Mucosa of descending colon (tissue), 3 donors: ENCODE data around the gene CASTOR1. TPM values are rescaled to one million over a fixed set of nuclear protein-coding genes. Genes with fewer than 3 reads are reported as not detected.
A peak's percentile ranks its signal among the peaks of the same experiment; 100 is the strongest.

ENCODE experiments used
- ATAC-seq: fragments of 200-7000 bp; cut with Tn5 transposase; one replicate; pipeline ENCODE4 v1.9.1; 2020; ENCODE audit warnings: mild to moderate bottlenecking, moderate library complexity
- DNase-seq, 3 donors: peaks; one replicate each; pipeline ENCODE4 v3.0.0-alpha.2; 2020
- H3K36me3 ChIP-seq: fragments of 200-600 bp; one replicate; pipeline ENCODE4 v1.8.0; 2021; ENCODE audit warnings: low read depth, mild to moderate bottlenecking
- H3K4me1 ChIP-seq: fragments of 200-600 bp; one replicate; pipeline ENCODE4 v1.8.0; 2021; ENCODE audit warnings: low read depth, mild to moderate bottlenecking
- H3K4me3 ChIP-seq: fragments of 200-600 bp; one replicate; pipeline ENCODE4 v1.8.0; 2021; ENCODE audit warnings: mild to moderate bottlenecking
- H3K9me3 ChIP-seq: fragments of 200-600 bp; one replicate; pipeline ENCODE4 v1.8.0; 2021; ENCODE audit warnings: mild to moderate bottlenecking
- intact Hi-C, 2 donors: fragments of 100-400 bp; cut with DNase I in 1 of 2; cut with micrococcal nuclease in 1 of 2; formaldehyde crosslinking; loops; one replicate each; pipeline versions ENCODE4 v1.11.0 to v1.11.1; 2022; cut with DNase I, micrococcal nuclease
- total RNA-seq, 3 donors: library from RNA; stranded (reverse); fragmentation: NEBNext Ultra II Directional in 2 of 3; extraction: Animal tissue kit (Norgen Biotek cat#: 25700) in 2 of 3; gene quantifications; one replicate each; pipeline versions ENCODE4 v1.2.1 to v1.2.4, GENCODE V29; 2021 to 2023
- TF ChIP-seq, protein P1 (sequence below): fragments of 200-600 bp; IDR thresholded peaks from one replicate; pipeline ENCODE4 v1.8.0; 2022; ENCODE audit warnings: antibody characterized with exemption, mild to moderate bottlenecking
- donor health status: DM: no; HTN: no; CAD: no; lungs with moderate emphysema.
- donor health status: DM: no; HTN: no; CAD: no.
- donor health status: DM: no; HTN: yes; CAD: no.

The CASTOR1 gene
- total RNA-seq, 3 donors from 2014 or later: 6.1 to 8.4 (median 7.6) TPM

DNA sequence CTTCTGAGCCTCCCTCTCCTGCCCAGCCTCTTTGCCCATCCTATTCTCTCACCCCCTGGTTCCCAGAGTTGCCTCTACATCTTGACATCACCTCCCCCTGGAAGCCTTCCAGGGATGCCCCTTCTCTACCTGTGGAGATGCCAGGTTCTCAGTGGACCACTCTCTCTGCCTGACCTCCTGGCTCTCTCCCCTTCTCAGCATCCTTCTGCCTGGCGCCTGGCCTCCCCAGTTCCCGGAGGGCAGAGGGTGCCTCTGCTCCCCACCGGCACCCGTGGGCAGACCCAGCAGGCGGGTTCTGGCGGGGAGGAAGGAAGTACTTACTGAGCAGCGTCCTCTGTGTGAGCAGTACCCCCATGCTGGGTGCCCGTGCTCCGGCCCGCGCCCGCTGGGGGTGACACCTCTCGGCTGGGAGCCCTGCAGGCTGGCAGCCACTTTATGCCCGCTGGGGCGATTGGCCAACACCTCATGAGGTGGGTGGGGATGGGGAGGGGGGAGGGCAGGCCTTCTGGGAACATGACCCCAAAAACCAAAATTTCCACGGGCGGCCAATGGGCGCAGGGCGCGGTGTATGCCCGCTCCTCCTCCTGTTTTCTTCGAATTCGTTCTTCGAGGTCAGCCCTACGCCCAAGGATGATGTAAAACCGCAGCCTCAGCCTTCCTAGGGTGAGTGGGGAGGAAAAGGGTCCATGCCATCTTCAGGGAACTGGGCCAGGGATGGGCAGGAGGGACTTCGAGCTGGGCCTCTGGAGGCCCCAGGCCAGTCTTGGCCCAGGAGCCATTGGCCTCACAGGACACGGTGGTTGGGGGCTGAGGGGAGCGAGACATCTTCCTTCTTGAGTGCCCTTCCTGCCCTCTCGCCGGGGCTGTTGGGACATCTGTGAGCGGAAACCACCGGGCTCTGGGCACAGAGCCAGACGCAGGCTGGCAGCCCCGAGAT is 22.6 kb downstream of the CASTOR1 start, which contains the start of gene OSM:
Gene OSM, minus strand, starts transcription at position 407 of the 937 bp plus-strand sequence. Its CDS starts 52 bp downstream, at position 355.
- intact Hi-C loops: loop anchor here in 1 of 2 donors (5.0 kb wide), 1 partner anchor 116 kb away; no protein-coding TSS in a partner anchor
- Histone ChIP-seq H3K9me3 (no peaks in the 10 kb centered on the region), H3K4me3 (no peak within 1 kb of the TSS), H3K4me1 (peaks cover 6% of the 10 kb centered on the region), H3K36me3 (no peaks in the 10 kb centered on the region)
- ATAC-seq: peak; percentile 54
- peak in 2 of 3 donors; percentile 70 to 90 for DNase-seq
- TF ChIP-seq, protein P1, sequence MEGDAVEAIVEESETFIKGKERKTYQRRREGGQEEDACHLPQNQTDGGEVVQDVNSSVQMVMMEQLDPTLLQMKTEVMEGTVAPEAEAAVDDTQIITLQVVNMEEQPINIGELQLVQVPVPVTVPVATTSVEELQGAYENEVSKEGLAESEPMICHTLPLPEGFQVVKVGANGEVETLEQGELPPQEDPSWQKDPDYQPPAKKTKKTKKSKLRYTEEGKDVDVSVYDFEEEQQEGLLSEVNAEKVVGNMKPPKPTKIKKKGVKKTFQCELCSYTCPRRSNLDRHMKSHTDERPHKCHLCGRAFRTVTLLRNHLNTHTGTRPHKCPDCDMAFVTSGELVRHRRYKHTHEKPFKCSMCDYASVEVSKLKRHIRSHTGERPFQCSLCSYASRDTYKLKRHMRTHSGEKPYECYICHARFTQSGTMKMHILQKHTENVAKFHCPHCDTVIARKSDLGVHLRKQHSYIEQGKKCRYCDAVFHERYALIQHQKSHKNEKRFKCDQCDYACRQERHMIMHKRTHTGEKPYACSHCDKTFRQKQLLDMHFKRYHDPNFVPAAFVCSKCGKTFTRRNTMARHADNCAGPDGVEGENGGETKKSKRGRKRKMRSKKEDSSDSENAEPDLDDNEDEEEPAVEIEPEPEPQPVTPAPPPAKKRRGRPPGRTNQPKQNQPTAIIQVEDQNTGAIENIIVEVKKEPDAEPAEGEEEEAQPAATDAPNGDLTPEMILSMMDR: no peak

DNA sequence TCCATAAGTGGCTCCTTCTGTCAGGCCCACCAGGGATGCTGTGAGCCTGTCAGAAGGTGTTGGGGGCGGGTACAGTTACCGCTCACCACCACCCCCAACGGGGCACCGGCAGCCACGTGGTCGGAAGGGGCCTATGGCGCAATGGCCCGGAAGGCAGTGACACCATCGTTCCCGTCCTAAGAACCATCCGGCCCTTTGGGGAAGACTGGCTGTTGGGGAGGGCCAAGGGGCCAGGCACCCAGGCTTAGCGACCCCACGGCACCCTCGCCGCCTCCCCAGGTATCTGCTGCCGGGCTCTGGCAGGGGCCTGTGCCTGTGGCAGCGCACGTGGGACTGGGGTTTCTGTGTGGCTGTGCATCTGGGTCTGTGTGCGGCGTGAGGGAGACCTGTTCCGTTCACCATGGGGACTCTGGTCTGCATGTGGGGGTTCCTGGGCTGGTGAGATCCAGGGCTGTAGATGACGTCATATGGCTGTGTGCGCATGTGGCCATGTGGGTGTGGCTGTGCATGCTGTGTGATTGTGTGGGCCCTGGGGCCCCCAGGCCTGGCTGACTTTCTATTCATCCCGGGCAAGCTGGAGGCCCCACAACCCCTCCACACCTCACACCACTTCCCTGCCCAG is 23.4 kb downstream of the CASTOR1 start:
- ATAC-seq: peak; percentile 71
- TF ChIP-seq, protein P1: no peak
- Histone ChIP-seq H3K36me3 (no peaks in the 10 kb centered on the region), H3K4me1 (peaks cover 6% of the 10 kb centered on the region), H3K9me3 (no peaks in the 10 kb centered on the region), H3K4me3 (no peak overlapping the region)
- DNase-seq: peak in 2 of 3 donors; percentile 69 to 89
- intact Hi-C loops: loop anchor here in 1 of 2 donors (5.0 kb wide), 1 partner anchor 116 kb away; no protein-coding TSS in a partner anchor

DNA sequence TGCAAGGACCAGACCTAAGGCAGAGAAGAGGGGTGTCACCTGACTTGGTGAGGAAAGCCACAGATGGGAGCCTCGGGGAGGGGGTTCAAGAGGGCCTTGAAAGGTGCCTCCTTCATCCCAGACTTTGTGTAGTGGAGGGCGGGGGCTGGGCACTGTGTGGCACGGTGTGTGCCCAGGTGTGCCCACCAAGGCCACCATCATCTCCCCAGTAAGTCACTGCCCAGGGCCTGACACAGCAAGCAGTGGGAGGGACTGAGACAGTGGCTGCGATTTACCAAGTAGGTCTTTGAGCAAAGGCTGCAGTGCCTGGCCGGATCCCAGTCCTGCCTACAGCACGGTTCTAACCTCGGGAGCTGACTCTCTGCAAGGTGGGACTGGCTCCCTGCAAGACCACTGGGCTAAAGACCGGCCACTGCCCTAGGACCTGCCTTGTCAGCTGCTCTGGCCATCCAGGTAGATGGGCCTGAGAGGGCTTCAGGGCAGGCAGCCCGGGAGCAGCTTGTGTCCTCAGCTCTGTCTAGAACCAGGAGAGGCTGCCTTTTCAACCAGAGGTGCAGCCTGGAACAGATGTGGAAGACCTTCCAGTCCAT is 24.1 kb downstream of the CASTOR1 start:
- H3K9me3 ChIP-seq: no peaks in the 10 kb centered on the region
- intact Hi-C loops: loop anchor here in 1 of 2 donors (5.0 kb wide), 1 partner anchor 117 kb away; no protein-coding TSS in a partner anchor
- no peak overlapping the region for H3K4me3 ChIP-seq
- H3K4me1 ChIP-seq: peaks cover 6% of the 10 kb centered on the region
- DNase-seq (peak in 1 of 3 donors; percentile 3), ATAC-seq (no peak)
- no peaks in the 10 kb centered on the region for H3K36me3 ChIP-seq
- TF ChIP-seq, protein P1: no peak

DNA sequence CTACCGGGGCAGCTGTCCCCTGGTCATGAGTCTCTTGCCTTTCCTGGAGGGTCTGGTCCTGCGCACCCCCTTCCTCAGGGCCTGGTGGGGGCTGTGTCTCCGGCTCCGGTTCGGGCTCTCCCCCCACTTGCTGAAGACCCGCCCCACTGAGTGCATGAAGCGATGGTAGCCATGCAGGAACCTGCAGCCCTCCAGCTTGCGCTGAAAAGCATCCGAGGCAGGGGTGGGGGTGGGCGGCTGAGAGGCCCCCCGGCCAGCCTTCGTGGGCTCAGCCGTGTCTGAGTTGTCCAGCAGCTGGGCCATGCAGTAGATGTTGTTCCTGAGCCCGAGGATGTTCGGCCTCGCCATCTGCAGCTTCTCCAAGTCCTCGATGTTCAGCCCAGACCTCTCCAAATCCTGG is 25.4 kb downstream of the CASTOR1 start:
- Histone ChIP-seq H3K9me3 (no peaks in the 10 kb centered on the region), H3K36me3 (no peaks in the 10 kb centered on the region), H3K4me3 (no peak overlapping the region), H3K4me1 (peaks cover 6% of the 10 kb centered on the region)
- intact Hi-C loops: no loop called here
- no peak for ATAC-seq
- TF ChIP-seq, protein P1: no peak
- no peak for DNase-seq

DNA sequence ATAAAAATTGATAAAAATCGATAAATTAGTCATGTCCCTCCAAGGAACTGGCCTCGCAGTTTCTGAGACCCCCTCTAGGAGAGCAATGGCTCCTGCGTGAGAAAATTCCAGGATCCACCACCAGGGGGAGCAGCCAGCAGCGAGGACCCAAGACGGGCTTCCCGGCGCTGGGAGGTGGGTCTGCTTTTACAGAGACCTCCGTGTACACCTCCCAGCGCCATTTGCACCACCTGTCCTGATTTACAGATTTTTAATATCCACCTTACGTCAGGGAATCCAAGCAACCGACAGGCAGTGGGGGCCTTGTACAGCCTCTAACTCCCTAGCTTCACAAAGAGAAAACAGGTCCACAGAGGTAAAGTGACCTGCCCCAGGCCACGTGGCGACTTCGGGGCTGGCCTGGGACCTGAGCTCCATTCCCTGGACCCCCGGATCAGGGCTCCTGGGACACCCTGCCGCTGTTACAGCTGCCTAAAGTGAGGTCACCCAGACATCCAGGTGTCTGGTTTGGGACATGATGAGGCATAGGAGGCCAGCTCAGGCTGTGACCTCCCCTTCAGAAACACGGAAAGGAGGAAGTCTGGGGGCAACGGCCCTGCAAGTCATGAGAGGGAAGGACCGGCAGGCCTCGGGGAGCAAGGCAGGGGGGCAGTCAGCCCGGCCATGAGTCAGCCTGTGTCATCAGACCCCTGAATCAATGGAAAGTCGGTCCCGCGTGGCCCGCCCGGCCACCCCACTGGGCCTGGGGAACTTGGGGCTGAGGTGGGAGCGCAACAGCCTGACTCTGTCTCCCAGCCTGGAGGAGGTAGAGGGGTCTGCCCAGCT is 26.2 kb downstream of the CASTOR1 start:
- no peak overlapping the region for H3K4me3 ChIP-seq
- ATAC-seq (peak; percentile 25), DNase-seq (peak; percentile 74 to 87 (median 79))
- H3K9me3 ChIP-seq: no peaks in the 10 kb centered on the region
- TF ChIP-seq, protein P1: peak; percentile 94
- peaks cover 6% of the 10 kb centered on the region for H3K4me1 ChIP-seq
- no peaks in the 10 kb centered on the region for H3K36me3 ChIP-seq
- intact Hi-C loops: no loop called here
